Tongue (tissue), 2 donors: ENCODE results near the gene KLHL15. TPM values are rescaled to one million over a fixed set of nuclear protein-coding genes. Genes with fewer than 3 reads are reported as not detected.
A peak's percentile ranks its signal among the peaks of the same experiment; 100 is the strongest.

Source experiments
- DNase-seq: peaks from one replicate; pipeline ENCODE4 v3.0.0-alpha.2; 2015
- total RNA-seq: library from RNA; depleted of rRNA; stranded (reverse); fragments of >200 nt; gene quantifications from one replicate; pipeline ENCODE4 v1.2.3, GENCODE V29; 2014

Gene KLHL15
- total RNA-seq, 1 donor from 2014 or later, result 26.0 TPM

- DNase-seq, result no peak
Observed at GRCh38 chrX:23952391-23952790, 74.6 kb downstream of the KLHL15 start.

GRCh38 chrX:23945206-23945605 lies 81.8 kb downstream of the KLHL15 start:
- no peak for DNase-seq

- no peak for DNase-seq
Observed at GRCh38 chrX:23944234-23944633, 82.8 kb downstream of the KLHL15 start.

- no peak for DNase-seq
Observed at GRCh38 chrX:23939203-23939602, 87.8 kb downstream of the KLHL15 start.

GRCh38 chrX:23938690-23939089 lies 88.3 kb downstream of the KLHL15 start:
- DNase-seq, result peak; percentile 7

- DNase-seq, result no peak
Observed at GRCh38 chrX:23937100-23937499, 89.9 kb downstream of the KLHL15 start.

- DNase-seq, result no peak
Observed at GRCh38 chrX:23936180-23936579, 90.8 kb downstream of the KLHL15 start.

- DNase-seq, result peak; percentile 44
Observed at GRCh38 chrX:23935106-23935505, 91.9 kb downstream of the KLHL15 start.

Other genes starting within 250 kb of the KLHL15 start
- gene SAT1, start 244.0 kb downstream of the KLHL15 start, total RNA-seq, result 136 TPM
- 17.0 TPM for gene APOO, start 119.2 kb downstream of the KLHL15 start, total RNA-seq
- not detected for gene CXorf58, start 119.2 kb downstream of the KLHL15 start, total RNA-seq
- 194 TPM for gene EIF2S3, start 27.8 kb upstream of the KLHL15 start, total RNA-seq
- 158 TPM for gene ZFX, start 122.5 kb upstream of the KLHL15 start, total RNA-seq